AG08395 (cell line): Measurements from ENCODE around the gene GPR18.

Experiments
- DNase-seq: peaks from one replicate; pipeline ENCODE4 v3.0.0; 2012; ENCODE audit warnings: mixed read lengths, low spot score

The GPR18 gene

GRCh38 chr13:99258210-99258860 lies at the start of gene GPR18:
Gene GPR18, minus strand, starts transcription at chr13:99258379. Its CDS starts 2,507 bp downstream, at chr13:99255872.
- DNase-seq: no peak

- peak; percentile 68 for DNase-seq
Measured at GRCh38 chr13:99307648-99308339, 49.6 kb upstream of the GPR18 start.

GRCh38 chr13:99307247-99307646 lies 49.1 kb upstream of the GPR18 start, which contains the start of gene GPR183:
Gene GPR183, minus strand, starts transcription at chr13:99307399. Its CDS starts 11,254 bp downstream, at chr13:99296145.
- DNase-seq: no peak

GRCh38 chr13:99305566-99305965 lies 47.4 kb upstream of the GPR18 start:
- DNase-seq: no peak

GRCh38 chr13:99305158-99305557 lies 47.0 kb upstream of the GPR18 start:
- no peak for DNase-seq

- no peak for DNase-seq
Measured at GRCh38 chr13:99304541-99304940, 46.4 kb upstream of the GPR18 start.

- DNase-seq: no peak
Measured at GRCh38 chr13:99303863-99304521, 45.8 kb upstream of the GPR18 start.

- DNase-seq: no peak
Measured at GRCh38 chr13:99302637-99303505, 44.7 kb upstream of the GPR18 start.

- DNase-seq: no peak
Measured at GRCh38 chr13:99301913-99302636, 43.9 kb upstream of the GPR18 start.

GRCh38 chr13:99301056-99301838 lies 43.1 kb upstream of the GPR18 start:
- DNase-seq: no peak

- no peak for DNase-seq
Measured at GRCh38 chr13:99299920-99300341, 41.8 kb upstream of the GPR18 start.

- DNase-seq: no peak
Measured at GRCh38 chr13:99299256-99299919, 41.2 kb upstream of the GPR18 start.

GRCh38 chr13:99298056-99298455 lies 39.9 kb upstream of the GPR18 start:
- DNase-seq: no peak

GRCh38 chr13:99297331-99297730 lies 39.2 kb upstream of the GPR18 start:
- no peak for DNase-seq

- DNase-seq: no peak
Measured at GRCh38 chr13:99296398-99296797, 38.2 kb upstream of the GPR18 start.

GRCh38 chr13:99295488-99296252 lies 37.5 kb upstream of the GPR18 start:
- no peak for DNase-seq

GRCh38 chr13:99294958-99295357 lies 36.8 kb upstream of the GPR18 start:
- DNase-seq: no peak

- no peak for DNase-seq
Measured at GRCh38 chr13:99294198-99294597, 36.0 kb upstream of the GPR18 start.

GRCh38 chr13:99293178-99293577 lies 35.0 kb upstream of the GPR18 start:
- DNase-seq: no peak
